GM11168 (cell line): ENCODE results near the gene ISCA2.

ENCODE experiments used
- in situ Hi-C: fragments of 300-500 bp; cut with MboI; formaldehyde crosslinking; loops from one replicate; pipeline ENCODE4 v1.12.0; 2022; ENCODE audit warnings: low sequenced_read_pairs; ENCODE audit not compliant: unreplicated experiment

Gene ISCA2

DNA sequence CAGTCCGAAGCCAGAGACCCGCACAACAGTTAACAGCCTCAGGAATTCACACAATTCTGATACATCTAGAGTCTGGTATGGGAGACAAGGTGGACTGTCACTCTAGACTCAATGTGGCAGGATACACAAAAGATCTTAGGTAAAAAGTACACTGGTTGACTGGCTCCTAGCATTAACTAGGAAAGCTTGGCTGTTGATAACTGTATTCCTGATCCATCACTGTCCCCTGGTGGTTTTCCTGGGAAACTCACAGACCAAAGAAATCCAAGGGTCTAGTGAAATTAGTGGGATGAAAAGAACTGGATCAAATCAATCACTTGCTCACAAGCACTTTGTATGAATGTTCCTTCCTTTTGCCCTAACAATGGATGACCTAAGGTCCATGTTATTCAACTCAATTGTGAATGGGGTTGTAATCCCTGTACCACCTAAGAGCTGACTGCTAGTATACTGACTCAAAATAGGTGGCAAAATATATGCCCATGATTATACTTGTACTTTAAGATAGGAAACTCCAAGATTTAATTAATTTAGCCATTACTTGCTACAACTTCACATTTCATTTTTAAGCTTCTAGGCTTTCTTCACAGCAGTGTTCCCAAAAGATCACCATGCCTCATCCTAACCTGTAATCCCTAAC lies 14.4 kb upstream of the ISCA2 start:
- in situ Hi-C loops = loop anchor here (10.0 kb wide), 1 partner anchor 114 kb away; no protein-coding TSS in a partner anchor

DNA sequence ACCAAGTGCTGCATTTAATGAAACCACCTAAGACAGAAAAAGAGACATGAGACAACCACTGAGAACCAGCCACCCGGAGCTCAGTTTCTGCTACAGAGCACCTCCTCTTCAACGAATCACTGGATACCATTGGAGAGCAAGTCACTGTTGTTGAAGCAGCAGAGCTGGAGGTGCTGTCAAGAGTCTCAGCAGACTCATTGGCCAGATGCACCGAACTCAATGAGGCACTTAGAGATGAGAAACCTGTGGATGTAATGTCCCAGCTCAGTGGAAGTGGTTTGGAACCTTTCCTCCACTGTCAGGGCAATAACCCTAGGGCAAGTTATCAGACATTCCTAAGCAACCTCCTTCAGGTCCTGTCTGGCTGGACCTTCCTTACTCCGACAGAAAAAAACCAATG lies 13.5 kb upstream of the ISCA2 start:
- in situ Hi-C loops = no loop called here

DNA sequence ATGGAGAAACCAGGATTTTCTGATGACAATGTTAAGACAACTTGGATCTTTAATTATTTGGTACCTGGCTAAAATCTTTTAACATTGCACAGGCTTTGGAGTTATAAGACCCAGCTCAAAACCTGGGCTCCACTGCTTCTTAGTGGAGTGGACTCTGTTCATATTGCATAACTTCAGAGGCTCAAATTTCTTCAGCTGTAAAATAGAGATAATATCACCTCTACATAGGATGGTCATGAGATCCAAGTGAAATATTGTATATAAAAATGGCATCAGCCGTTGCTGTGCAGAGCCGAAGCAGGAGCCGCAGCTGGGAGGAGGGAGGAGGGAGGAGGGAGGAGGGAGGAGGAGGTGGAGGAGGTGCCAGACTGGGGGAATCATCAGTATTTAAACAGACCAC lies 11.0 kb upstream of the ISCA2 start:
- in situ Hi-C loops = no loop called here

DNA sequence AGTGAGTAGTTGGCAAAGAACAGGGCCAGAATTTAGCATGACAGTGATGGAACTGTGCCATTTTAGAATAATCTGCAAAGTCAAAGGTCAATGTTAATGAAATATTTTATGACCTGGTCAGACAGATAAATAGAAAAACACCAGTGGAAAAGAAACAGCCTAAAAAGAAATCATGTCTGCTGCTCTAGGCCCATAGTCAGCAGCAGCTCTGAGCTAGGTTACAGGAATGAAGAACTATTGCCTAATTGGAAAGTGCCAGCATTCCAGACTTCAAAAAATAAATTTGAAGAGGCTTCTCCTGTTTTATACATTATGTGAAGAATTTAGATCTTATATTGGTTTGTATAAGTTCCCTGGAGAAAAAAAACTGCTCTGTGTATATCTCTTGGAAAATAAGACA lies 10.2 kb upstream of the ISCA2 start:
- in situ Hi-C loops = no loop called here

DNA sequence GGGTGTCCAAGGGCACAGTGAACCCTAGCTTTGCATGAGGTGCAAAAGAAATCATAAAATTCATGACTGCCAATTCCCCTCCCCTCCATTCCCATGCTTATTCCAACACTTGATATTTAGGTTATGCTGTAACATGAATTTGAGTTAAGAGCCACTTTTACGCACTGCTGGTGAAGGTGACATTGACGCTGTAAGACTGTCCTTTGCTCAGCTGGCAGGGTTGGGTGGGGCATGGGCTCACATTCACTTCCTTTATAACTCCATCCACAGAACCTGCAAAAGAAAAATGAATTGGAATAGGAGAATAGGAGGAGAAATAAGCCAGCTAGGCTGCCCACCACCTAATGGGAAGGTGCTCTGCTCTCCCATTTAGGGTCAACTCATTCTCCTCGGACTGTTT lies 7.4 kb upstream of the ISCA2 start:
- in situ Hi-C loops = no loop called here

DNA sequence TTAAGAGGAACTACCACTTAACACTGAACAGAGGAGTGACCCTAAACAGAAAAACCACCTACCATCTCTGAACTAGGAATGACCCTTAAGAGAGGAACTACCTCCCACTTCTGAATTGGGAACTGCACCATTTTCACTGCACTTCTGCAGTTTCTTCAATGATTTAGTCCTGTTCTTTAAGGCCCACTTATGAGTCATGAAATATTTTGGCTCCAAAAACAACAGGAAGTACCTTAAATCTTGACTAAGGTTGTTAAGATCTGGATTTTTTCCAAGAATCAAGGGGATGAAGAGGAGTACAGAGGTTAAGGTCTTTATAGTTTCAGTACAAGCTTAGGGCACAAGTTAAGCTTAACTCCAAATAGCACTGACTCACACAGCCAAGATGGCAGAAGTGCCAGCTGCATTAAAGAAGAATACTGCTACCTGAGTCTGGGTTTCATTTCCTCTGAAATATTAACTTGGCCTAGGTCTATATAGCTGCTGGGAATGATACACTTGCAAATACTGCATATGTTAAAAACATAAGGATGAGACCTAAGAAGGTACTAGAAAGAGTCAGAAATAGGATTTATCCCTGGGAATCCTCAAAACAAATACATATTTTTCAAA lies 4.7 kb upstream of the ISCA2 start:
- in situ Hi-C loops = no loop called here

DNA sequence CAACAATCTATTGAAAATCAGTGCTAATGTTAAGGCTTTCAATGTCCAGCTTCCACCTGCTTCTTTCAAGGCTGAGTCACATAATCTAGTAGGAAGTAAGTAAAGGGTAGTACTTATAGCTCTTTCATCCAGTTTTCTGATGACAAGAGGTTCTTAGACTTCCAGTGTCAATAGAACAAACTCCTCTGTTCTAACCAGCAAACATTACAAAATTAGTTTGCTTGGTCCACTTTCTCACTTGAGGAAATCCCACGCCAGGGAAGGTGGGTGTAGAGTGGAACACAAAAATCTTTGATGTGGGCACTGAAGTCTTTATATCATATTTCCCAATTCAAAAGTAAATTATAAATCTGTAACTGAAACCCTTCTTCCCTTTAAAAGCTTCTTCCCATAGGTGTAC lies 3.1 kb upstream of the ISCA2 start:
- in situ Hi-C loops = no loop called here

DNA sequence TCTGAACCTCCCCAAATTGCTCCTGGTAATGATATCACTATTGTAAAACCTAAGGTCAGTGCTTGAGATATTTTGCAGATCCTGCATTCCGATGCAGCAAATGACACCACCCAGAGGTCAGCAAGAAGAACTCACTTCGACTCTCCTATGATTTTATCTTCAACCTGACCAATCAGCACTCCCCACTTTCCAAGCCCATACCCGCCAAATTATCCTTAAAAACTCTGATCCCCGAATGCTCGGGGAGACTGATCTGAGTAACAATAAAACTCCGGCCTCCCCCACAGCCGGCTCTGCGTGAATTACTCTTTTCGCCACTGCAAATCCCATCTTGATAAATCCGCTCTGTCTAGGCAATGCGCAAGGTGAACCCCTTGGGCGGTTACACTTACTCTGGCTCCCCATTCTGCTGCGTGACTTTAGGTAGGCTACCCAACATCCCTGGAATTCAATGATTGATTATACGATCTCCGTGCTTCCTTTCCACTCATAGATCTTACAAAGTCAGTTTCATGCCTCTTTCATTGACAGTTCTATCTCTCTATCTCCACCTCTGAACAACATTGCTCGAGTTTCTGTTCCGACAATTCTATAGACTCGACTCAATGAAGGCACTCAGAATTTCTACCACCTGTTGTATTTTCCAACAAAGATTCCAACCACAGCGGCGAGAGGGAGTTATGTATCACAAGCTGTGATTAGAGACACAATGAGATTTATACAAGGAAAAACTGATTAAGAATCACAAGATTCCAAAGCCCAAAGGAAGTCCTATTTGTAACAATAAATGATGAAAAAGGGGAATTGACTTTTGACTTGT lies 1.4 kb upstream of the ISCA2 start:
- in situ Hi-C loops = no loop called here

DNA sequence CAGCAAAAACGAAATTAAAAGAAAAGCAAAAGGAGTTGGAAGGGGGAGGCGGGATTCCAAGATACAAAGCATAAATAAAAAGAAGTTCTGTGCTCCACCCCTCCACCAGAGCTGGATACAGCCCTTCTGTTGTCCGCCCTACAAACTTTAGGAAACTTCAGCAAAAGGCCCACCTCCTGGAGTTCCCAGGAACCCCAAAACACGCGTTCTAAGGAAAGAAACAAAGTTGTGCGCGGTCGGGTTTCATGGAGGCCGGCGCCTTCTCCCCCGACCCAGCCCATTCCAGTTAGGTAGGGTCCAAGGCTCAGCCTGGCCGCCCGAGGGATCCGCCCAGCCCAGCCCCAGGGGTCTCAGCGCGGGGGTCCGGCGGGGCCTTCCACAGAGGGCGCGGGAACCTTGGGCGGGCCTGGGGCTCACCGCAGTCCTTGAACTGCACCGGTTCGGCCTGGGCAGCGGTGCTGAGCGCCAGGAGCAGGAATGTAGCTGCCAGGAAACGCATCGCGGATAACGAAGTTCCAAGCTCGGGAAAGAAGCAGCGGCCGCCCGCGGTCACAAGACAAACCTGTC lies 706 bp upstream of the ISCA2 start, which contains the start of gene NPC2:
Gene NPC2 (minus strand): TSS at position 530 of the 567 bp plus-strand sequence. CDS start 31 bp downstream, at position 499.
- in situ Hi-C loops = no loop called here

DNA sequence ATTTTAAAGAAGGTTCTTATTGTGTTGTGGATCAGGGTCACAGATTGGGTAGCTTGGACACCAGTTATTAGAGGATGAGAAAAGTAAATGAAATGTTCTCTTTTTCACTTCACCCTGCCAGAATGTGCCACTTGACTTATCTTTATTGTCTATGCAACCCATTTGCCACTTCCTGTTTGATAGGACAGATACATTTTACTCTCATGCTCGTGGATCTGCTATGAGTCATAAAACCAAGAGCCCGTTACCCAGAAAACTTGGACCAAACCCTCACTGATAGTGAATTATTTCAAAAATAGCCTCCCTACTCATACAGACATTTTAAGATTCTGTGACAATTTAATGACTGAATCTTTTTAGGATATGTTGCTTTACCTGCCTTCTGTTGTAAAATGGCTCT lies 1.8 kb downstream of the ISCA2 start:
- in situ Hi-C loops = no loop called here

DNA sequence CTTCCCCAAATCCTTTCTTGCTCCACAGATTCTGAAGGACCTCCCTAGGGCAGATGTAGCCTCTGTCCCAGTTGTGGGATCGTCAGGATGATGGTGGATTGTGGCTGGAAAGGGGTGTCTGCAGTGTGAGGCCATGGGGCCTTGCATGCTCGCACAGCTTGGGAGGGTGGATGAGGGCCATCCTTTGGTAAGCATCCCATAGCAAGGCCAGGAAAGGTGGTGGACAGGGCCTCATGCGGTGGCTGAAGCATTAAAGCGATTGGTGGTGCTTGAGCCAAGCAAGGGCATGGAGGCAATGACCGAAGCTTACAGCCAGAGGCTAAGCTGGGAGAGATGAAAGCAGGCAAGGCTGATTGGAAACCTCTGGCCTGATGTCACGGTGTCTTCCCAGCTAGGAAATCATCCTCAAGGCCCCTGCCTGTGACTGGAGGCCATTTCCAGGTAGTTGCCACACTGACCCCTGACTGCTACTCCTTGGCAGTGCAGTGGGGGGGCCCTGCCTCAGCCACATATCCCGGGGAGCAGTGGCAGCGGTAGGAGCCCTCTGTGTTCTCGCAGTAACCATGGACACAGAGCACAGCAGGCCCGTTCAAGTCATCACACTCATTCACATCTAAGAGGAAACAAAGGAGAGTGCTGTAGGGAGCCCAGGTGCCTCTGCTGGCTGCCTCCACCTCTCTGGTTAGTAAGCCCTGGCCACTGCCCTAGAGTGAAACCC lies 7.0 kb downstream of the ISCA2 start:
- in situ Hi-C loops = no loop called here

DNA sequence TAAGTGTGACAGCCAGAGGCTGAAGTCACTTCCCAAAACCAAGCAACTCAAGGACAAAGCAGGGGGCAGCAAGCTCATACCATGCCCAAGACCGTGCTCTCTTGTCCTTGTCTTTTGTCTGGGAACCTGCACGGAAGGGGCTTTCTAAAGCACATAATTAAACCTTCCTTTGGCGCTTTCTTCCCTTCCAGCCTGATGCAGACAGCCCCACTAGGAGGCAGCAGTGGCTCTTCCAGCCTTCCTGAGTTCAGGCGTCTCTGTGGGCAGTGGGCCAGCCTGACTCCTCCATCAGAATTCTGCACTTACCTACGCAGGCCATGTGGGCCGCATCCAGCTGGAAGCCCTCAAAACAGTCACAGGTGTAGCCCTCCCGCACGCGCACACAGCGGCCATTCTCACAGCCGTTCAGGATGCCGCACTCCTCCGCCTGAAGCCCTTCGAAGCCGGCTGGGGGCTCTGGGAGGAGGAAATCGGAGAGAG lies 7.6 kb downstream of the ISCA2 start:
- in situ Hi-C loops = no loop called here

DNA sequence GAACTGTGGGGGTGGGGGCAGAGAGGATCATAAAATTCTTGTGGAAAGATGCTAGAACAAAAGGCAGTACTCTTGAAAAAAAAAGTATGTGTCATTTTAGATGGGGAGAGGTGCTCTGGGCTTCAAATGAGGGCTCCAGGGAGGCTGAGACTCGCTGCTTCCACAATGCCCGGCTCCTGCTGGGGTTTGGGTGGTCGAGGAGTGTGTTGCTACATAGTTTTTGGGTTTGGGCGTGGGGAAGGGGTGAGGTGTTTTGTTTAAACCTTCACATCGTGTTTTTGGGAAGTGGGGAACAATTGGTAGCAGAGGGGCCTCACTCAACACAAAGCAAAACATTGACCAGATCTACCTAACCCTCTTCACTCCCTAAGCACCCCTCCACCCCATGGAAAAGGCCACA lies 8.1 kb downstream of the ISCA2 start:
- in situ Hi-C loops = no loop called here

DNA sequence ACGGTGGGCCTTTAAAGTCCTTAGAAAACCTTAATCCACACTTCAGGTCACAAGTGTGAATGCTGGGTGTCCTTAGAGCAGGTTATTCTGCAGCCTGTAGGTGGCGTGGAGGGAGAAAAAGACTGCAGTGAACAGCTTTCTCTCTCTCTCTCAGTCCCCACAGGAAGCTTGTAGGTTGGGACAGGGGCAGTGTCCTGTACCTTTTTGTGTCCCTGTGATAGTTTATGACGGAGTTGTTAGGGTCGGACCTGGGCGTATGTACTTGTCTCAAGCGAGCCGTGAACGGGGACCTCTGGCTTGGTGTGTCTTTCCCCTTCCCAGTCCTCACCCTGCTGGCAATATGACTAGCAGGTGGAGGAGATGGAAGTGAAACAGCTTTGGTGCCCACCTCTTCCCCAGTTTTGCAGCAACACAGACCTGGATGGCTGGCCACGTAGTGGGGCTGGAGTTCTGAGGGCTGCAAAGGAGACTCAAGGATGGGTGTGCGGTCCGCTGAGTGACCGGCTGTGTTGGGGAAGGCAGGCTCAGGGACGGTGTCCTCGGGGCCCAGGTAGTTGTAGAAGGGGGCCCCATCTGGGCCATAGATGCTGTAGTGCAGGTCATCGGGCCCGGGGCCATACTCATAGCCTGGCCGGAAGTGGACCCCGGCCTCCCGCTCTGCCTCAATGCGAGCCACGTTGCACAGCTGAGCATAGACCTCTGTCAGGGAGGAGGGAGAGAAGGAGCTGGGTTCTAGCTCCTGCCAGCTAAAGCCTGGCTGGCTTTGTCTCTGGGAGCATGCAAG lies 8.9 kb downstream of the ISCA2 start:
- in situ Hi-C loops = no loop called here

DNA sequence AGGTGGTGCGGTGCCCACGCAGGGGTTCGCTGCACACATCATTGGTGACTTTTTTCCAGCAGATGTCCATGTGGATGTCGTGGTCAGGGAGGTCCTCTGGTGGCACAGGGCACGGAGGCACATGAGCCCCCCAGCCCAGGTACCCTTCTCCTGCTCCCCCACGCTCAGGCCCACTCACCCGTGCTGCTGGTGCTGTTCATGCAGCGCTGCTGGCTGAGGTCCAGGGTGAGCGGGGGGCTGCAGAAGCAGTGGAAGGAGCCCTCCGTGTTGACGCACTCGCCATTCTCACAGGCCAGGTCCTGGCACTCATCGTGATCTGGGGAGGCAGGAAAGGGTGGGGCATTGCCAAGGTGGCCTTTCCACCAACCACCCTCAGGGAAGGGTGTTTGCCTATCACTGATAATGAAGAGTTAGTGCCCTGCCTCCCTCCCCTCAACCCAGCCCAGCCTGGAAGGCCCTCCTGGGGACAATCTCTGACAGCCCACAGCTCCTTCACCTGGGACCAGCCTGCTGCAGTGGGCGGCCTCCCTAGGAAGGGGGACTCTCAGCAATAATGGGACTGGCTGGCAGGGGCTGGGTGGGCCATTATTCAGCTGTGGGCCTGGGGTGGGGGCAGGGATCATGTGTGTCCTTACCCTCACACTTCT lies 9.8 kb downstream of the ISCA2 start:
- in situ Hi-C loops = no loop called here

DNA sequence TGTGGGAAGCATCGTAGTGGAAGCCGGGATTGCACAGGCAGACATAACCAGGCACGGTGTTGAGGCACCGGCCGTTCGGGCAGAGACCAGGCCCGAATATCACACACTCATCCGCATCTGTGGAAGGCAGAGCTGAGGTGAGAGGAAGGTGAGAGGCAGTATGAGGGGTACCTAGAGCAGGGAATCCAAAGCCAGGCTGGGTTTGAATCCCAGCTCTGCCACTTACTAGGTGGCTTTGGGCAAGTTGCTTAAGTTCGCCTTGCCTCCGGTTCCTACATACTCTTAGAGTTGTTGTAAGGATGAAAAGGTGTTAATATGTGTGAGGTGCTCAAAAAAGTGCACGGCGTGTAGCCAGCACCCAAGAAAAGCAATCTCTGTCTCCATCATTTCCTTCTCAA lies 10.4 kb downstream of the ISCA2 start:
- in situ Hi-C loops = no loop called here

DNA sequence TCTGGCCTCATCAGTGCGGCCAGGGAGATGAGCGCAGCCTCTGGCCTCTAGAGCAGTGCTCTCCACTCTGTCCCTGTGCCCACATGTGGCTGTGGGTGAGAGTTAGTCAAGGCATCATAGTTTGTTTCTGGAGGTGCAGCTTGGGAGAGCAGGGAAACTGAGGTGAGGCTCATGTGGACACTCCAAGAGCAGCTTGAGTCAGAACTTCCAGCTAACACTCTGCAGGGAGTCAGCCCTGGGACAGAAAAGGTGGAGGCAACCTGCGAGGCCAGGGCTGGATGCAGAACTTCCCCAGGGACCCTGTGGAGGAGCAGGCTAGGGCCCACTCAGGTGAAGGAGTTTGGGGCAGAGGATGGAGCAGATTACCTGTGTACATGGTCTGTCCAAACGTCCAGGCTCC lies 10.8 kb downstream of the ISCA2 start:
- in situ Hi-C loops = no loop called here

DNA sequence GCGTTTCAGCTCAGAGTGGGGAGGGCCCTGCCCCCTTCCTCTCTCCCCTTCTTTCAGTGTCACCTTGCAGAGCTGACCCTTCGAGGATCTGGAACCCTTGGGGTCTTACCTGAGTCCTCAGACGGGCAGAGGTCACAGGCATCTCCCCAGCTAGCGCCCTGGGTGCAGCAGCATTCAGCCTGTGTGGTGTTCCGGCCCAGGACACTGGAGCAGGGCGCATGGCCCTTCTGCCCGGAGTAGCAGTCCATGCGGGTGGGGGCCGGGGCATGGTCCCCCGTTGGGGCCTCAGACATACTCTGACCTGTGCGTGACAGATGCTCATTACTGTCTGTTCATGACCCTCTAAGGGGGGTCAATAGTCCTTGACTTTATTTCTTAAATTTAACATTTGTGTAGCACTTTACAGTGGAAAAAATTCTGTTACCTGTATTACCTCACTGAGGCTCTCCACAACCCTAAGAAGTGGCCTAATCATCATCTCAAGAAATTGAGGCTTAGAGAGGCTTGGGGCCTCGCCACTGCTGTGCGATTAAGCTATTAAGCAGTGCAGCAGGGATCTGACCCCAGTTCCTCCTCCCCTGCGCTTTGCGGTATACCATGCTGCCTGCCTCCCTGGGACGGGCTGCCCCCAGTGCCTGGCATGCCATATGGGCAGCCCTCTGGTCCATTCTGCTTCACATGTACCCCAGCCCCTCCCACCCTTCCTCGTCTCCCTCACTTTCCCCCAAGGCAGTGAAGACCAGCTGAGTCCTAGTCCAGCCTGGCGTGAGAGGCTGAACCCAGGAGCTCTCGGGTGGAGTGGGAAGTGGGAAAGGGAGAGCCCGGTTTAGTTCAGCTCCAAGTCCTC lies 11.5 kb downstream of the ISCA2 start:
- in situ Hi-C loops = no loop called here
